Activated B cell treated with CpG ODN at 0.5 μM for 24 hours (primary cell): Measurements from ENCODE around the gene ABCC2. TPM values are rescaled to one million over a fixed set of nuclear protein-coding genes. Genes with fewer than 3 reads are reported as not detected.

ENCODE experiments used
- ATAC-seq: fragments of 200-7000 bp; cut with Tn5 transposase; one replicate; pipeline ENCODE4 v1.10.0; 2021; ENCODE audit warnings: low read depth, mild to moderate bottlenecking, moderate library complexity
- CTCF ChIA-PET: fragments of 350-600 bp; sonication (Branson Sonifier 250); formaldehyde crosslinking; loops from one replicate; lab custom pipeline; 2021; ENCODE audit warnings: antibody characterized with exemption; lab: Charles Lee
- POLR2A ChIA-PET: fragments of 350-600 bp; sonication (Branson Sonifier 250); formaldehyde crosslinking; loops from one replicate; lab custom pipeline; 2021; ENCODE audit warnings: antibody characterized with exemption; lab: Charles Lee
- DNase-seq: peaks from one replicate; pipeline ENCODE4 v3.0.0; 2022
- H3K27ac Mint-ChIP-seq: one replicate; pipeline ENCODE4 v1.8.0; 2020; ENCODE audit warnings: mixed read lengths
- H3K27me3 Mint-ChIP-seq: one replicate; pipeline ENCODE4 v1.8.0; 2021; ENCODE audit warnings: mixed read lengths
- H3K36me3 Mint-ChIP-seq: one replicate; pipeline ENCODE4 v1.8.0; 2021; ENCODE audit warnings: low read depth, mixed read lengths
- H3K4me1 Mint-ChIP-seq: one replicate; pipeline ENCODE4 v1.8.0; 2021; ENCODE audit warnings: mixed read lengths
- H3K4me3 Mint-ChIP-seq: one replicate; pipeline ENCODE4 v1.8.0; 2020; ENCODE audit warnings: mild to moderate bottlenecking, mixed read lengths
- H3K9me3 Mint-ChIP-seq: one replicate; pipeline ENCODE4 v1.8.0; 2020; ENCODE audit warnings: mixed read lengths
- intact Hi-C: fragments of 100-400 bp; cut with micrococcal nuclease; formaldehyde crosslinking; loops from one replicate; pipeline ENCODE4 v1.15.1; 2024
- total RNA-seq: library from RNA; stranded (reverse); gene quantifications from 2 replicates; pipeline ENCODE4 v1.2.3, GENCODE V29; 2022
- TF ChIP-seq, protein P1 (sequence below): fragments of 200-600 bp; IDR thresholded peaks from one replicate; pipeline ENCODE4 v1.8.0; 2022; ENCODE audit warnings: antibody characterized with exemption, mild to moderate bottlenecking

ABCC2 gene
- total RNA-seq, 1 donor from 2014 or later, result 4.0 TPM

DNA sequence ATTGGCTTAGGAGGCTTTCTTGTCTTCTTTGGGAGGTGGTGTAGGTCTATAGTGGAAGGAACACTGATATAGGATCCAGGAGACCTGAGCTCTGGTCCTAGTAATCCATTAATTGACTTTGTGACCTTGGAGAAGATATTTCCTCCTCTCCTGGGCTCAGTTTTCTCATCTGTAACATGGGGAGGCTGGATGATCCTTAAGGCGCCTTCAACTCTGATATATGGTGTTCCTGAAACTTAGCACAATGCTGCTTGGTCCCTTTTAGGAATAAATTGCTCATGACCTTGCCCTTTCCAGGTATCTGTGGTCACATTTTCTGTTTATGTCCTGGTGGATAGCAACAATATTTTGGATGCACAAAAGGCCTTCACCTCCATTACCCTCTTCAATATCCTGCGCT, 25.3 kb downstream of the ABCC2 start:
- H3K4me3 Mint-ChIP-seq, result no peak overlapping the region
- H3K9me3 Mint-ChIP-seq, result no peaks in the 10 kb centered on the region
- no peak for ATAC-seq
- no peak for DNase-seq
- H3K27ac Mint-ChIP-seq, result no peak overlapping the region
- intact Hi-C loops, result no loop called here
- no peaks in the 10 kb centered on the region for H3K4me1 Mint-ChIP-seq
- POLR2A ChIA-PET, result no interaction called here
- peaks cover 1% of the 10 kb centered on the region for H3K36me3 Mint-ChIP-seq
- H3K27me3 Mint-ChIP-seq, result no peaks in the 10 kb centered on the region
- TF ChIP-seq, protein P1, sequence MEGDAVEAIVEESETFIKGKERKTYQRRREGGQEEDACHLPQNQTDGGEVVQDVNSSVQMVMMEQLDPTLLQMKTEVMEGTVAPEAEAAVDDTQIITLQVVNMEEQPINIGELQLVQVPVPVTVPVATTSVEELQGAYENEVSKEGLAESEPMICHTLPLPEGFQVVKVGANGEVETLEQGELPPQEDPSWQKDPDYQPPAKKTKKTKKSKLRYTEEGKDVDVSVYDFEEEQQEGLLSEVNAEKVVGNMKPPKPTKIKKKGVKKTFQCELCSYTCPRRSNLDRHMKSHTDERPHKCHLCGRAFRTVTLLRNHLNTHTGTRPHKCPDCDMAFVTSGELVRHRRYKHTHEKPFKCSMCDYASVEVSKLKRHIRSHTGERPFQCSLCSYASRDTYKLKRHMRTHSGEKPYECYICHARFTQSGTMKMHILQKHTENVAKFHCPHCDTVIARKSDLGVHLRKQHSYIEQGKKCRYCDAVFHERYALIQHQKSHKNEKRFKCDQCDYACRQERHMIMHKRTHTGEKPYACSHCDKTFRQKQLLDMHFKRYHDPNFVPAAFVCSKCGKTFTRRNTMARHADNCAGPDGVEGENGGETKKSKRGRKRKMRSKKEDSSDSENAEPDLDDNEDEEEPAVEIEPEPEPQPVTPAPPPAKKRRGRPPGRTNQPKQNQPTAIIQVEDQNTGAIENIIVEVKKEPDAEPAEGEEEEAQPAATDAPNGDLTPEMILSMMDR, result no peak
- CTCF ChIA-PET, result no interaction called here

DNA sequence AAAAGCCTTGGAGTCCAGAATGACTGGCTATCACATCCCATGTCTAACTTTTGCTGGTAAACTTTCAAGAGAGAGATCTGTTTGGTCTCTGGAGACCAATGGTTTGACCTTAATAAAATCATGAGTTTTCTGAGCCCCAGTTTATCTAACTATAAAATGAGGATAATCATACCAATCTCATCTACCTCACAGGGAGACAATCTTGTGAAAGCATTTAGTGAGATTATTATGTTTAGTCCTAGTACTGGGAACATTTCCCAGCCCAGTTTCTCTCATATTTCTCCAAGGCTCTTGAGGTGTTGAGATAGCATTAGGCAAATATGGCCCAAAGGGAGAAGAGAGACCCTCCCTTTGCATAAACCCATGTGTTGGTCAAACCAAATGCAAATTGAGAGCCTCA, 25.8 kb downstream of the ABCC2 start:
- ATAC-seq, result no peak
- Mint-ChIP-seq H3K4me1 (no peaks in the 10 kb centered on the region), H3K4me3 (no peak overlapping the region), H3K27ac (no peak overlapping the region), H3K27me3 (no peaks in the 10 kb centered on the region), H3K9me3 (no peaks in the 10 kb centered on the region), H3K36me3 (peaks cover 1% of the 10 kb centered on the region)
- intact Hi-C loops, result no loop called here
- POLR2A ChIA-PET, result no interaction called here
- CTCF ChIA-PET, result no interaction called here
- no peak for DNase-seq
- TF ChIP-seq, protein P1, result no peak

DNA sequence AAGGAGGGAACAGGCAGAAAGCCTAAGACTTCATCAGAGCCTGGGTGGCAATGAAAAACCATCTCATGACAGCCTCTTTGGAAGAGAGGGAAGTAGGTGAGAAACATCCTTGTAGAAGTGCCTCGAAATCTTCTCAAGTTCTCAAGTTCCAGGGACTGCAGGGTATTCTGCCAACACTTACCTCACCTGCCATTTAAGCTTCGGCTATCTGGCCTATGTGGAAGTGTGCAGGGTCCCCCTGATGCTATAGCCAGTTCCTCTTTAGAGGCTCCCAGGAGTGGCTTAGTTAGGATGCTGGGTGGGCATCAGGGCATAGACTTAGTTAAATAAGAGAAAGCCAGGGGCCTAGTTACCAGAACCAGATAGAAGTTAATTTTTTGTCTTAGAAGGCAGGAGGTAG, 27.0 kb downstream of the ABCC2 start:
- DNase-seq (no peak), ATAC-seq (no peak)
- no peak overlapping the region for H3K27ac Mint-ChIP-seq
- peaks cover 1% of the 10 kb centered on the region for H3K36me3 Mint-ChIP-seq
- intact Hi-C loops, result no loop called here
- TF ChIP-seq, protein P1, result no peak
- ChIA-PET POLR2A (no interaction called here), CTCF (interaction anchor here (0.7 kb wide), 1 partner anchor 36 kb away, joined by 3 read pairs; no protein-coding TSS in a partner anchor)
- H3K27me3 Mint-ChIP-seq, result no peaks in the 10 kb centered on the region
- H3K4me1 Mint-ChIP-seq, result no peaks in the 10 kb centered on the region
- no peak overlapping the region for H3K4me3 Mint-ChIP-seq
- H3K9me3 Mint-ChIP-seq, result no peaks in the 10 kb centered on the region

DNA sequence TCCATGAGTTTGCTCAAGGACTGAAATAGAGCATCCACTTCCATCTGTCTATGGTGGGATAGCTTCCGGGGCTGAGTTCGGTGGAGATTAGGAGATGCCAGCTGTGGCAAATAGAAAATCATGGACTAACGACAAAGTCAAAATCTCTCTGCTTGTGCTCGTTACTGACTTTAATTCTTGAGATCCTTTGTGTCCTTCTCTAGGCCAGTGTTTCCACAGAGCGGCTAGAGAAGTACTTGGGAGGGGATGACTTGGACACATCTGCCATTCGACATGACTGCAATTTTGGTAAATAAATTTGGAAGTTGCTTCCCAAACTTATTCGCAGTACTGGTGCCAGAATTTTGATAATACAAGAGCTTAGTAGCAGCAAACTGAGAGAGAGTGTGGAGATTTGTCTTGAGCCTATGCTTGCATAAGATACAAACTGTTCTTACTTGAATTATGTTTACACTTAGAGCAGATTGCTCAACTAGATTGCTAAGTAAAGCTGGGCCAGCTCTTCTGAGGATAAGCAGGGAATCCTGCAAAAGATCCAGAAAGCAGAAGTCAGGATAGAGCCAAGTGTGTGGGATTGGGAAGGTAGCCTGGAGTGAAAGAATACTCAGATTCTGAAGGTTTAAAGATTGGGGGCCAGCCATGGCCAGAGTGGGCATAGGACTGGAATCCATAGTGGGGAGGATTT, 27.6 kb downstream of the ABCC2 start:
- Mint-ChIP-seq H3K27ac (no peak overlapping the region), H3K9me3 (no peaks in the 10 kb centered on the region), H3K27me3 (no peaks in the 10 kb centered on the region), H3K4me3 (no peak overlapping the region), H3K4me1 (no peaks in the 10 kb centered on the region), H3K36me3 (peaks cover 1% of the 10 kb centered on the region)
- ChIA-PET POLR2A (no interaction called here), CTCF (interaction anchor here (0.7 kb wide), 1 partner anchor 36 kb away, joined by 3 read pairs; no protein-coding TSS in a partner anchor)
- intact Hi-C loops, result no loop called here
- TF ChIP-seq, protein P1, result no peak
- DNase-seq (no peak), ATAC-seq (no peak)

DNA sequence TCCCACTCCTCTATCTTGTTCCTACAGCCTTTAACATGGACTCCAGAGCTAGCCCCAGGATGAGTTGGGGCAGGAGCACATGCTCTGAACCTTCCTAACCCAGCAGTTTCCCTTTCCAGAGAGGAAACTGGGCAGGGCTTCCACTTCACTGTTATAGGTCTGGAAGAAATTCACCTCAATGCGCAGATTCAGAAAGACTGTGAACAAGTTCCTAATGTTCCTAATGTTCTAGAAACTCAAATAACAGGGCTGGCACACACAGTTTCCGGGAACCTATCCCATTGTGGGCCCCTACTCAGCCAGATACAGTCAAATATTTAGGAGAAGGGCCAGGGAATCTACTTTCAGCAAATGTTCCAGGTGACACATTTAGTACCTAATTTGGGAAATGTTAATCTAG, 29.7 kb downstream of the ABCC2 start:
- intact Hi-C loops, result no loop called here
- no peaks in the 10 kb centered on the region for H3K4me1 Mint-ChIP-seq
- ChIA-PET CTCF (no interaction called here), POLR2A (no interaction called here)
- H3K27ac Mint-ChIP-seq, result no peak overlapping the region
- peaks cover 2% of the 10 kb centered on the region for H3K36me3 Mint-ChIP-seq
- H3K27me3 Mint-ChIP-seq, result no peaks in the 10 kb centered on the region
- H3K9me3 Mint-ChIP-seq, result no peaks in the 10 kb centered on the region
- DNase-seq (no peak), ATAC-seq (no peak)
- TF ChIP-seq, protein P1, result no peak
- no peak overlapping the region for H3K4me3 Mint-ChIP-seq
